H1 (cell line): ENCODE data around the gene PTGES3L. TPM values are rescaled to one million over a fixed set of nuclear protein-coding genes. Genes with fewer than 3 reads are reported as not detected.

Experiments used
- CTCF ChIA-PET: fragments of 300-600 bp; sonication (Branson Sonifier 250); formaldehyde crosslinking; loops from one replicate; lab custom pipeline; 2021; ENCODE audit not compliant: partially characterized antibody; lab: Charles Lee
- POLR2A ChIA-PET: fragments of 300-600 bp; sonication (Branson Sonifier 250); formaldehyde crosslinking; loops from one replicate; lab custom pipeline; 2021; ENCODE audit warnings: inconsistent platforms; ENCODE audit not compliant: partially characterized antibody; lab: Charles Lee
- DNase-seq, 2 experiments: peaks; one replicate each; pipeline versions ENCODE4 v3.0.0 to v3.0.0-alpha.2; 2010 to 2022; ENCODE audit warnings: low spot score in 2 of 2, low read depth in 1 of 2, mixed read lengths in 1 of 2
- FAIRE-seq: peaks from 2 replicates; lab custom pipeline; 2011; peaks lifted over from hg19 to GRCh38; lab: Jason Lieb, UNC
- H2AFZ ChIP-seq: 2 replicates; pipeline ENCODE4 v1.8.1; 2012; ENCODE audit warnings: low read length, inconsistent platforms
- H2AK5ac ChIP-seq: 2 replicates; pipeline ENCODE4 v1.6.1; 2013; ENCODE audit warnings: low read depth, low read length
- H2BK120ac ChIP-seq: replicated peaks from 2 replicates; pipeline ENCODE3; 2013; ENCODE audit warnings: low read depth, low read length, inconsistent platforms
- H2BK12ac ChIP-seq: 2 replicates; pipeline ENCODE4 v1.6.1; 2013; ENCODE audit warnings: low read depth, low read length
- H2BK15ac ChIP-seq: 2 replicates; pipeline ENCODE4 v1.6.1; 2013; ENCODE audit warnings: low read length
- H2BK20ac ChIP-seq: 2 replicates; pipeline ENCODE4 v1.6.1; 2013; ENCODE audit warnings: low read length
- H2BK5ac ChIP-seq: 2 replicates; pipeline ENCODE4 v1.6.1; 2013; ENCODE audit warnings: low read depth, low read length
- H3K14ac ChIP-seq: 2 replicates; pipeline ENCODE4 v1.6.1; 2013; ENCODE audit warnings: inconsistent platforms; ENCODE audit not compliant: insufficient read length
- H3K18ac ChIP-seq: 2 replicates; pipeline ENCODE4 v1.6.1; 2013; ENCODE audit warnings: low read length; ENCODE audit errors: extremely low read depth
- H3K23ac ChIP-seq: 2 replicates; pipeline ENCODE4 v1.6.1; 2013; ENCODE audit warnings: inconsistent platforms; ENCODE audit not compliant: insufficient read length
- H3K23me2 ChIP-seq: 2 replicates; pipeline ENCODE4 v1.6.1; 2013; ENCODE audit warnings: low read depth, low read length
- H3K27ac ChIP-seq: 2 replicates; pipeline ENCODE4 v1.6.1; 2011; ENCODE audit warnings: low read depth, low read length, inconsistent platforms
- H3K27me3 ChIP-seq, 4 experiments: replicated peaks in 1 of 4; 1 replicate in 1 of 4; 2 replicates in 3 of 4; pipeline versions ENCODE4 v1.6.1 to v1.8.1; 2011 to 2013; ENCODE audit warnings: low read length in 3 of 4, mild to moderate bottlenecking in 3 of 4, inconsistent platforms in 2 of 4, mixed read lengths in 2 of 4, moderate library complexity in 1 of 4; ENCODE audit not compliant: control insufficient read depth in 3 of 4, insufficient read depth in 3 of 4; ENCODE audit errors: extremely low read depth in 1 of 4
- H3K36me3 ChIP-seq, 4 experiments: 2 replicates each; pipeline versions ENCODE4 v1.6.1 to v1.8.1; 2011 to 2013; ENCODE audit warnings: mild to moderate bottlenecking in 4 of 4, low read length in 3 of 4, moderate library complexity in 2 of 4, control low read depth in 1 of 4, inconsistent platforms in 1 of 4; ENCODE audit not compliant: insufficient read depth in 4 of 4, control insufficient read depth in 2 of 4
- H3K4ac ChIP-seq: replicated peaks from 2 replicates; pipeline ENCODE3; 2013; ENCODE audit warnings: low read length, low read depth, mixed read lengths, inconsistent platforms; ENCODE audit not compliant: insufficient read length
- H3K4me1 ChIP-seq, 4 experiments: replicated peaks in 1 of 4; 1 replicate in 1 of 4; 2 replicates in 3 of 4; pipeline versions ENCODE4 v1.6.1 to v1.8.1; 2011 to 2013; ENCODE audit warnings: low read length in 3 of 4, inconsistent platforms in 2 of 4, mixed read lengths in 1 of 4; ENCODE audit not compliant: insufficient read depth in 4 of 4, control insufficient read depth in 3 of 4
- H3K4me2 ChIP-seq, 2 experiments: 2 replicates each; pipeline versions ENCODE4 v1.6.1 to v1.8.1; 2011 to 2013; ENCODE audit warnings: low read depth in 2 of 2, low read length in 2 of 2, control low read depth in 1 of 2, inconsistent platforms in 1 of 2, mild to moderate bottlenecking in 1 of 2; ENCODE audit not compliant: insufficient read depth in 1 of 2
- H3K4me3 ChIP-seq, 4 experiments: fragments of 200-600, 300-600 bp in 1 of 4; sonication (generic), shearing (Covaris generic), sonication (Bioruptor Twin) in 1 of 4; 2 replicates each; pipeline versions ENCODE4 v1.5.1 to v1.8.1; 2011 to 2016; ENCODE audit warnings: low read length in 4 of 4, low read depth in 3 of 4, control low read depth in 2 of 4, inconsistent platforms in 2 of 4, mild to moderate bottlenecking in 2 of 4, mixed read lengths in 1 of 4, moderate library complexity in 1 of 4; ENCODE audit not compliant: insufficient read depth in 2 of 4; ENCODE audit errors: extremely low read depth in 1 of 4
- H3K56ac ChIP-seq: replicated peaks from 2 replicates; pipeline ENCODE3; 2013; ENCODE audit warnings: low read depth, mild to moderate bottlenecking, mixed read lengths, low read length, inconsistent platforms; ENCODE audit not compliant: insufficient read length
- H3K79me1 ChIP-seq: 2 replicates; pipeline ENCODE4 v1.6.1; 2013; ENCODE audit warnings: low read depth, low read length, control low read depth
- H3K79me2 ChIP-seq, 2 experiments: 2 replicates each; pipeline versions ENCODE4 v1.6.1 to v1.8.1; 2012 to 2013; ENCODE audit warnings: low read length in 2 of 2, mild to moderate bottlenecking in 2 of 2, inconsistent platforms in 1 of 2; ENCODE audit not compliant: insufficient read depth in 2 of 2, control insufficient read depth in 1 of 2
- H3K9ac ChIP-seq, 4 experiments: replicated peaks in 1 of 4; 1 replicate in 1 of 4; 2 replicates in 3 of 4; pipeline versions ENCODE4 v1.6.1 to v1.8.1; 2011 to 2013; ENCODE audit warnings: low read depth in 3 of 4, low read length in 3 of 4, control low read depth in 2 of 4, mild to moderate bottlenecking in 2 of 4, moderate library complexity in 2 of 4, inconsistent platforms in 1 of 4; ENCODE audit errors: extremely low read depth in 1 of 4
- H3K9me3 ChIP-seq, 2 experiments: 2 replicates each; pipeline versions ENCODE4 v1.6.1 to v1.8.1; 2012 to 2013; ENCODE audit warnings: mild to moderate bottlenecking in 2 of 2, moderate library complexity in 2 of 2, control low read depth in 1 of 2, inconsistent platforms in 1 of 2, low read depth in 1 of 2, low read length in 1 of 2, mixed read lengths in 1 of 2; ENCODE audit not compliant: insufficient read depth in 2 of 2
- H4K20me1 ChIP-seq, 2 experiments: replicated peaks in 1 of 2; 2 replicates each; pipeline versions ENCODE3 to v1.8.1; 2011 to 2013; ENCODE audit warnings: inconsistent platforms in 2 of 2, low read length in 2 of 2, mild to moderate bottlenecking in 1 of 2; ENCODE audit not compliant: insufficient read depth in 2 of 2, control insufficient read depth in 1 of 2
- H4K5ac ChIP-seq: 2 replicates; pipeline ENCODE4 v1.6.1; 2013; ENCODE audit warnings: low read length, low read depth, mixed read lengths, inconsistent platforms; ENCODE audit not compliant: insufficient read length
- H4K8ac ChIP-seq: 2 replicates; pipeline ENCODE4 v1.8.0; 2013; ENCODE audit warnings: mild to moderate bottlenecking, moderate library complexity, low read length, inconsistent platforms; ENCODE audit not compliant: insufficient read depth; ENCODE audit errors: extremely low read depth
- H4K91ac ChIP-seq: replicated peaks from 2 replicates; pipeline ENCODE3; 2013; ENCODE audit warnings: low read length, mixed read lengths, inconsistent platforms; ENCODE audit not compliant: insufficient read length
- ATF3 ChIP-seq: IDR thresholded peaks from 2 replicates; pipeline ENCODE4 v1.6.1; 2011; ENCODE audit warnings: low read depth, mild to moderate bottlenecking, low read length; ENCODE audit not compliant: insufficient read depth
- EGR1 ChIP-seq: IDR thresholded peaks from 2 replicates; pipeline ENCODE4 v1.6.1; 2011; ENCODE audit warnings: low read depth, low read length, borderline replicate concordance
- HDAC2 ChIP-seq, 2 experiments: fragments of 300-600 bp in 1 of 2; sonication (generic) in 1 of 2; IDR thresholded peaks; 2 replicates each; pipeline ENCODE4 v1.6.1; 2011 to 2012; ENCODE audit warnings: low read depth in 2 of 2, low read length in 2 of 2, mild to moderate bottlenecking in 2 of 2, moderate library complexity in 2 of 2, borderline replicate concordance in 1 of 2, inconsistent platforms in 1 of 2
- POU5F1 ChIP-seq: IDR thresholded peaks from 2 replicates; pipeline ENCODE4 v1.6.1; 2011; ENCODE audit warnings: low read depth, mild to moderate bottlenecking, low read length, moderate library complexity
- RFX5 ChIP-seq: IDR thresholded peaks from 2 replicates; pipeline ENCODE4 v1.6.1; 2011; ENCODE audit warnings: low read depth, low read length, improper control_type of control experiment, borderline replicate concordance
- SP1 ChIP-seq: IDR thresholded peaks from 2 replicates; pipeline ENCODE4 v1.6.1; 2011; ENCODE audit warnings: low read depth, low read length
- SP2 ChIP-seq: IDR thresholded peaks from 2 replicates; pipeline ENCODE4 v1.6.1; 2012; ENCODE audit warnings: mild to moderate bottlenecking, low read length, inconsistent platforms
- SRF ChIP-seq: IDR thresholded peaks from 2 replicates; pipeline ENCODE4 v1.6.1; 2011; ENCODE audit warnings: mild to moderate bottlenecking, low read depth, low read length, moderate library complexity
- TAF1 ChIP-seq: IDR thresholded peaks from 2 replicates; pipeline ENCODE4 v1.6.1; 2011; ENCODE audit warnings: mild to moderate bottlenecking, low read depth, low read length
- TAF7 ChIP-seq: optimal IDR thresholded peaks from 2 replicates; pipeline ENCODE3; 2011; ENCODE audit warnings: low read depth, mild to moderate bottlenecking, inconsistent platforms, low read length, moderate library complexity, borderline replicate concordance
- TBP ChIP-seq: IDR thresholded peaks from 2 replicates; pipeline ENCODE4 v1.6.1; 2011; ENCODE audit warnings: low read depth, low read length, improper control_type of control experiment
- WGBS, 2 experiments: shearing (Covaris generic) in 1 of 2; methylation state at CpG; one replicate each; pipeline versions ENCODE4 v1.1.6 to v1.1.7; 2013 to 2015; ENCODE audit warnings: low lambda C conversion rate in 2 of 2, mixed read lengths in 2 of 2, inconsistent platforms in 1 of 2, low coverage in 1 of 2, missing lambda C conversion rate in 1 of 2; ENCODE audit not compliant: insufficient replicate concordance in 2 of 2, insufficient coverage in 1 of 2, insufficient read length in 1 of 2; ENCODE audit errors: extremely low coverage in 1 of 2, missing lambda C conversion rate in 1 of 2; 5-methylcytosine and 5-hydroxymethylcytosine counted together
- polyA plus RNA-seq, 7 experiments: library from polyadenylated mRNA; depleted of rRNA in 3 of 7; stranded (reverse) in 5 of 7; unstranded in 2 of 7; fragments of >200 nt in 5 of 7; fragments of 200-250 nt in 2 of 7; gene quantifications; 1 replicate in 5 of 7; 2 replicates in 1 of 7; 4 replicates in 1 of 7; pipeline versions ENCODE4 v1.2.1 to v1.2.3, GENCODE V29; 2011 to 2013; ENCODE audit warnings: missing spikeins in 2 of 7, mixed read lengths in 2 of 7
- total RNA-seq: library from RNA; stranded (reverse); fragmentation: NEBNext Ultra II Directional; extraction: Animal tissue kit (Norgen Biotek cat#: 25700); gene quantifications from 2 replicates; pipeline ENCODE4 v1.2.1, GENCODE V29; 2021
- TF ChIP-seq, protein P1 (sequence below): IDR thresholded peaks from 2 replicates; pipeline ENCODE4 v1.6.1; 2011; ENCODE audit warnings: low read length, improper control_type of control experiment

PTGES3L gene
- total and polyA plus RNA-seq, 2 of the 8 experiments (the other 6 are each of a cell fraction or from before 2014, with no cell fraction given): 3.0 to 3.6 TPM

GRCh38 chr17:42918902-42919521 is 60.9 kb downstream of the PTGES3L start:
- Histone ChIP-seq H3K27me3 (no peaks in the 10 kb centered on the region), H4K5ac (no peak overlapping the region), H3K79me1 (no peaks in the 10 kb centered on the region), H3K56ac (no peak overlapping the region), H3K23ac (no peak overlapping the region), H3K14ac (no peak overlapping the region), H3K36me3 (no peaks in the 10 kb centered on the region), H2BK15ac (no peak overlapping the region), H3K9ac (no peak overlapping the region), H4K8ac (no peak overlapping the region), H2BK5ac (no peak overlapping the region), H3K9me3 (no peaks in the 10 kb centered on the region), H3K18ac (no peak overlapping the region), H4K20me1 (no peaks in the 10 kb centered on the region), H3K4ac (peak overlapping the region; percentile 96), H3K79me2 (no peaks in the 10 kb centered on the region), H4K91ac (no peak overlapping the region), H2BK20ac (no peak overlapping the region), H3K4me2 (no peak overlapping the region), H2AK5ac (no peak overlapping the region), H2BK12ac (no peak overlapping the region; the same call in 1 of the 2 replicates), H2BK120ac (peak overlapping the region; percentile 43), H3K4me1 (peaks cover 0 to 9% (median 0%) of the 10 kb centered on the region in 4 experiments; a peak in 2 of 7 replicates), H3K4me3 (no peak overlapping the region), H3K23me2 (no peaks in the 10 kb centered on the region), H3K27ac (no peak overlapping the region), H2AFZ (no peak overlapping the region)
- FAIRE-seq: no peak
- TF ChIP-seq, protein P1, sequence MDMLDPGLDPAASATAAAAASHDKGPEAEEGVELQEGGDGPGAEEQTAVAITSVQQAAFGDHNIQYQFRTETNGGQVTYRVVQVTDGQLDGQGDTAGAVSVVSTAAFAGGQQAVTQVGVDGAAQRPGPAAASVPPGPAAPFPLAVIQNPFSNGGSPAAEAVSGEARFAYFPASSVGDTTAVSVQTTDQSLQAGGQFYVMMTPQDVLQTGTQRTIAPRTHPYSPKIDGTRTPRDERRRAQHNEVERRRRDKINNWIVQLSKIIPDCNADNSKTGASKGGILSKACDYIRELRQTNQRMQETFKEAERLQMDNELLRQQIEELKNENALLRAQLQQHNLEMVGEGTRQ: no peak
- TF ChIP-seq TAF1 (no peak), TAF7 (no peak), ATF3 (no peak), POU5F1 (no peak), EGR1 (no peak), RFX5 (no peak), SRF (no peak), SP2 (no peak), HDAC2 (IDR thresholded peaks at IDR 0.05; ENCODE audit: borderline replicate concordance in 1 of 2, low read depth in 2 of 2, low read length in 2 of 2) (no peak), SP1 (no peak), TBP (no peak)
- ChIA-PET POLR2A (interaction anchor here (0.7 to 3.7 kb wide), 5 partner anchors 10 to 112 kb away, joined by 3 to 11 read pairs (median 4); no protein-coding TSS in a partner anchor), CTCF (interaction anchor here (0.8 to 3.7 kb wide), 4 partner anchors 10 to 76 kb away, joined by 3 to 18 read pairs (median 6); no protein-coding TSS in a partner anchor)
- no peak for DNase-seq
- 91% methylated on average over 3 of the region's 3 CpGs; no CpG with 5 or more reads in 1 of the 2 experiments for WGBS, 2 experiments
